HAP-1 (cell line): ENCODE results near the gene DYNLL2.
"Not testable (repeated sequence)": the region's sequence is repeated elsewhere in the genome, so short reads cannot be mapped to it uniquely, and the experiment has no call there.

ENCODE experiments used
- DNase-seq, 2 experiments: peaks; one replicate each; pipeline ENCODE4 v3.0.0-alpha.2; 2016 to 2020; ENCODE audit warnings: low spot score in 2 of 2
- H3K27me3 ChIP-seq: fragments of 250-450 bp; sonication (Bioruptor Pico); 2 replicates; pipeline ENCODE4 v1.5.1; 2020; ENCODE audit warnings: low read depth, mild to moderate bottlenecking, moderate library complexity
- H3K36me3 ChIP-seq: fragments of 250-450 bp; sonication (Bioruptor Pico); replicated peaks from 2 replicates; pipeline ENCODE4 v1.5.1; 2020; ENCODE audit warnings: mild to moderate bottlenecking
- H3K4me1 ChIP-seq: fragments of 250-450 bp; sonication (Bioruptor Pico); 2 replicates; pipeline ENCODE4 v1.5.1; 2020; ENCODE audit warnings: mild to moderate bottlenecking
- H3K4me3 ChIP-seq: fragments of 250-450 bp; sonication (Bioruptor Pico); 2 replicates; pipeline ENCODE4 v1.5.1; 2020; ENCODE audit warnings: mild to moderate bottlenecking, moderate library complexity
- H3K9me3 ChIP-seq: fragments of 250-450 bp; sonication (Bioruptor Pico); 2 replicates; pipeline ENCODE4 v1.5.1; 2020; ENCODE audit warnings: mild to moderate bottlenecking, moderate library complexity
- in situ Hi-C: fragments of 300-500 bp; cut with MboI; formaldehyde crosslinking; loops from 3 replicates; pipeline ENCODE4 v1.14.3; 2020; ENCODE audit warnings: low sequenced_read_pairs, inconsistent platforms, mixed read lengths

The DYNLL2 gene

DNA sequence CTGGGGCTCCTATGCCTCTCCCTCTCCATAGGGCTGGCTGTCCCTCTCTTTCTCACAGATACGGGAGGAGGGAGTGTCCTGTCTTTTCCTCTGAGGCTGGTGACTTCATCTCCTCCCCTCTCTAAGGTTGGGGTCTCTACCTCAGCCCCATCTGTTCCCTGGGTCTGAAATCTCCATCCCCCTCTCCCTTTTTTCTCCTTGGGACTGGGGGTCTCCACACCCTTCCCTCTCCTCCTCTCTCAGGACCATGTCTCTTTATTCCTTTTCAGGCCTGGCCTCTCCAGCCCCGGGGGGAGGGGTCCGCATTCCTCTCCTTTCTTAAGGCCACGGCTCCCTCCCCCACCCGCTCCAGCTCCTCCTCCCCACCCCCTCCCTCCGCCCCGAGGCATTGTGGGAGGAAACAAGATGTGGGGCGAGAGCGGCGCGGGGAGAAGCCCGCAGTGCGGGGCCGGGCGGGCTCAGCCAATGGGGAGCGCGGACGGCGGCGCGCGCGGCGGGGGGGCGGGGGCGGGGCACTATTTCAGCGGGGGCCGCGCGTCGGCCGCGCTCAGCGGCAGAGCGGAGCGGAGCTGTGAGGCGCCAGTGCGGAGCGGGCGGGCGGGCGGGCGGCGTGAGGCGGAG lies at the start of gene DYNLL2:
Gene DYNLL2 (plus strand): TSS at position 550 of the 621 bp plus-strand sequence. CDS start 3,672 bp downstream, outside the sequence.
- Histone ChIP-seq H3K36me3 (peaks cover 32% of the 10 kb centered on the region), H3K9me3 (no peaks in the 10 kb centered on the region), H3K27me3 (peaks cover 5% of the 10 kb centered on the region), H3K4me3 (peak within 1 kb of the TSS; percentile 79), H3K4me1 (peaks cover 7% of the 10 kb centered on the region)
- DNase-seq, result peak; percentile 94 to 99
- in situ Hi-C loops, result no loop called here

DNA sequence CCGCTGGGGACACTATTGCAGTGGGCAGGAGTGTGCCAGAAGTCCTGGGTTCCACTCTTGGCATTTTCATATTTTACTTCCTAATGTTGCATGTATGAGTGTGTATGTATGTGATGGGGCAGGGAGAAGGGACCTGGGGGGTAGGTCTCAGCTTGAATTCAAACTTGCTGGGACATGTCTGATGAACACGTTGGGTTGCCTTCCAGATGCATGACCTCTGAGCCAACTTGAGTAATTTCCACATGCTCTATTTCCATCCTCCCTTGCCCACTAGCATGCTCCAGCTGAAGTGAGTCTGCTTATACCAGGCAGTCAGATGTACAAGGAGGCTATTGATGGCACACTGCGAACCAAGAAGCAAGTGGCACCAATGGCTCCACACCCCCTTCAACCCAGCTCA lies 43.2 kb upstream of the DYNLL2 start:
- Histone ChIP-seq H3K9me3 (no peaks in the 10 kb centered on the region), H3K4me3 (no peak overlapping the region), H3K4me1 (no peaks in the 10 kb centered on the region; the same call in 1 of the 2 replicates), H3K36me3 (no peaks in the 10 kb centered on the region), H3K27me3 (peaks cover 6% of the 10 kb centered on the region; the same call in 1 of the 2 replicates)
- DNase-seq, result no peak
- in situ Hi-C loops, result no loop called here

GRCh38 chr17:58040386-58040785 lies 42.8 kb upstream of the DYNLL2 start:
- Histone ChIP-seq H3K9me3 (no peaks in the 10 kb centered on the region), H3K4me3 (no peak overlapping the region), H3K36me3 (no peaks in the 10 kb centered on the region), H3K27me3 (peaks cover 6% of the 10 kb centered on the region; the same call in 1 of the 2 replicates), H3K4me1 (no peaks in the 10 kb centered on the region; the same call in 1 of the 2 replicates)
- in situ Hi-C loops, result no loop called here
- no peak for DNase-seq

GRCh38 chr17:58041161-58041560 lies 42.1 kb upstream of the DYNLL2 start:
- Histone ChIP-seq H3K4me3 (no peak overlapping the region), H3K27me3 (peaks cover 6% of the 10 kb centered on the region; the same call in 1 of the 2 replicates), H3K9me3 (no peaks in the 10 kb centered on the region), H3K36me3 (no peaks in the 10 kb centered on the region), H3K4me1 (no peaks in the 10 kb centered on the region; the same call in 1 of the 2 replicates)
- in situ Hi-C loops, result no loop called here
- no peak for DNase-seq

GRCh38 chr17:58043221-58044181 lies 39.7 kb upstream of the DYNLL2 start:
- in situ Hi-C loops, result no loop called here
- Histone ChIP-seq H3K4me3 (no peak overlapping the region), H3K9me3 (no peaks in the 10 kb centered on the region), H3K27me3 (peaks cover 6% of the 10 kb centered on the region; the same call in 1 of the 2 replicates), H3K4me1 (no peaks in the 10 kb centered on the region; the same call in 1 of the 2 replicates), H3K36me3 (no peaks in the 10 kb centered on the region)
- no peak for DNase-seq

- in situ Hi-C loops, H3K4me1 ChIP-seq, DNase-seq, H3K4me3 ChIP-seq, H3K36me3 ChIP-seq, H3K27me3 ChIP-seq, H3K9me3 ChIP-seq: not testable (repeated sequence)
These were observed 39.0 kb upstream of the DYNLL2 start for GRCh38 chr17:58044256-58044655.

- no peak overlapping the region for H3K4me3 ChIP-seq
- no peaks in the 10 kb centered on the region; the same call in 1 of the 2 replicates for H3K4me1 ChIP-seq
- H3K9me3 ChIP-seq, result no peaks in the 10 kb centered on the region
- in situ Hi-C loops, result no loop called here
- no peaks in the 10 kb centered on the region for H3K36me3 ChIP-seq
- DNase-seq, result no peak
- no peaks in the 10 kb centered on the region for H3K27me3 ChIP-seq
These were observed 36.8 kb upstream of the DYNLL2 start for GRCh38 chr17:58046239-58047094.

DNA sequence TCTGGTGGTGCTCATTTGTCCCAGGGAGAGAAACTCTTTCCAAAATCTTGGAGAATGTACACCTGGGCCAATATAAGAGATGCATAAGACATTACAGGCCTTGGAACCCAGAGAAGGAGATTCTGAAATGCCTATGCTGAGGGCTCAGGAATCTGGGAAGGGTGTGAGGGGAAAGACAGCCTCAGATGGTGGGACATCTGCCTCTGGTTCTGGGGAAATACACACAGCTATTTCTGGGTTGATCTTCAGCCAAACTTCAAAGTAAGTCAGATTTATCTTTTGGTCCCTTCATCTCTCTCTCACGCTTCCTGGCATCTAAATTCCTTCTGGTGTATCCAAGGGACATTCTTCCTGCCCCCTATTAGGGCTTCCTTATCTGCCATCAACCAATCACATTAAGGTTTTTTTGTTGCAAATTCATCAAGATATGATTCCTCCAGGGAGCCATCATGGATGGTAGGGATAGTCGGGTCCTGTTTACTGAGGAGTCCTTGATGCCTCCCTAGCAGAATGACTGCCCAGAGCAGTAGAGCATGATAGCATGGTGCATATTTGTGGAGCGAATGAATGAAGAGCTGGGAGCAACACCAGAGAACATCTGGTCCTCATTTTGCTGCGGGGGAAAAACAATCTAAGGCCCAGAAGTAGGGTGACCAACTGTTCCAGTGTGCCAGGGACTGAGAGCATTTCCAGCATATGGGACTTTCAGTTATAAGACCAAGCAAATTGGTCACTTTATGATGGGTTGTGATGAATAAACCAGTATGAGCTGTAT lies 35.7 kb upstream of the DYNLL2 start:
- no peaks in the 10 kb centered on the region; the same call in 1 of the 2 replicates for H3K4me1 ChIP-seq
- H3K27me3 ChIP-seq, result no peaks in the 10 kb centered on the region
- DNase-seq, result no peak
- H3K4me3 ChIP-seq, result no peak overlapping the region
- no peaks in the 10 kb centered on the region for H3K9me3 ChIP-seq
- no peaks in the 10 kb centered on the region for H3K36me3 ChIP-seq
- in situ Hi-C loops, result no loop called here

GRCh38 chr17:58049533-58049932 lies 33.7 kb upstream of the DYNLL2 start:
- in situ Hi-C loops, result no loop called here
- DNase-seq, result no peak
- H3K4me3 ChIP-seq, result no peak overlapping the region
- no peaks in the 10 kb centered on the region; the same call in 1 of the 2 replicates for H3K9me3 ChIP-seq
- H3K4me1 ChIP-seq, result no peaks in the 10 kb centered on the region; the same call in 1 of the 2 replicates
- H3K27me3 ChIP-seq, result peaks cover 4% of the 10 kb centered on the region; the same call in 1 of the 2 replicates
- H3K36me3 ChIP-seq, result no peaks in the 10 kb centered on the region

DNA sequence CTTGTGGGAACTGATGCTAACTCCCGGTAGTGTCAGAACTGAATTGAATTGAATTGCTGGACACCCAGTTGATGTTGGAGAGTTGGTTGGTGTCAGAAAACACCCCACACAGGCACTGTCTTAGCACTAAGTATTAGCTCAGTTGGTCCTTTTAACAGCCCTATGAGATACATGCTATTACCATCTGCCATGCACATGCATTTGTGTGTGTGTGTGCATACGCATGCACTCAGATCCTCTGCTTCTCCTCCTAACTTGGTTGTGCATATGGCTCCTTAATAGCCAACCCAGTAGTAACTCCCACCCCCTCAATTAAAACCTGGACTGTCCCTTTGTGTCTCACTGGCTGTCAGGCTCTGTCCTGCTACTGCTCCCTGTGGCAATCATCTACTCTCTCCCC lies 32.3 kb upstream of the DYNLL2 start:
- Histone ChIP-seq H3K36me3 (no peaks in the 10 kb centered on the region), H3K27me3 (peaks cover 5% of the 10 kb centered on the region; the same call in 1 of the 2 replicates), H3K4me1 (no peaks in the 10 kb centered on the region), H3K9me3 (peaks cover 2% of the 10 kb centered on the region; the same call in 1 of the 2 replicates), H3K4me3 (no peak overlapping the region)
- in situ Hi-C loops, result no loop called here
- no peak for DNase-seq

DNA sequence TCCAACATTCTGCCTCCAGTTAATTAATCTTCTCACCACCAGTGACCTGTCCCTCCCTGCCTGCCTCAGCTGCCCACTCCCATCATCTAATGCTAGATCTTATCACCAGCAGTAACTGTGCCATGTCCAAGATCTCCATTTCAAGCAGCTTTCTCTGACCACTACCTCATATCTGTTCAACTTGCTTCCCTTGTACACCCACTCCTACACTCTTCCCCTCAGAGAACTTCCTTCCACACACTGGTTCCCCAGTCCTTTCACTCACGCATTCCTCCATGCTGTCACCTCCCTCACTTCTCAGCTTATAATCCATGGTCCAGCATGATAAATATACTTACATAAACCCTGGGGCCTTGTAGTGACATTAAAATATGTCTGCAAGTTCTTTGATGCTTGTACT lies 31.8 kb upstream of the DYNLL2 start:
- in situ Hi-C loops, result no loop called here
- DNase-seq, result no peak
- H3K4me1 ChIP-seq, result no peaks in the 10 kb centered on the region
- H3K4me3 ChIP-seq, result no peak overlapping the region
- peaks cover 5% of the 10 kb centered on the region; the same call in 1 of the 2 replicates for H3K27me3 ChIP-seq
- no peaks in the 10 kb centered on the region for H3K36me3 ChIP-seq
- peaks cover 2% of the 10 kb centered on the region; the same call in 1 of the 2 replicates for H3K9me3 ChIP-seq

- H3K4me1 ChIP-seq, result no peaks in the 10 kb centered on the region
- no peak for DNase-seq
- in situ Hi-C loops, result no loop called here
- peaks cover 5% of the 10 kb centered on the region; the same call in 1 of the 2 replicates for H3K27me3 ChIP-seq
- H3K9me3 ChIP-seq, result peaks cover 2% of the 10 kb centered on the region; the same call in 1 of the 2 replicates
- no peaks in the 10 kb centered on the region for H3K36me3 ChIP-seq
- no peak overlapping the region for H3K4me3 ChIP-seq
These were observed 30.8 kb upstream of the DYNLL2 start for GRCh38 chr17:58052407-58052806.
